Left forelimb (tissue), 1 donor: ENCODE data around the gene RNASEL.
"Not testable (repeated sequence)": the region's sequence is repeated elsewhere in the genome, so short reads cannot be mapped to it uniquely, and the experiment has no call there.

Experiments
- DNase-seq: peaks from one replicate; pipeline ENCODE4 v3.0.0-alpha.2; 2018; ENCODE audit warnings: low spot score

RNASEL gene

DNA sequence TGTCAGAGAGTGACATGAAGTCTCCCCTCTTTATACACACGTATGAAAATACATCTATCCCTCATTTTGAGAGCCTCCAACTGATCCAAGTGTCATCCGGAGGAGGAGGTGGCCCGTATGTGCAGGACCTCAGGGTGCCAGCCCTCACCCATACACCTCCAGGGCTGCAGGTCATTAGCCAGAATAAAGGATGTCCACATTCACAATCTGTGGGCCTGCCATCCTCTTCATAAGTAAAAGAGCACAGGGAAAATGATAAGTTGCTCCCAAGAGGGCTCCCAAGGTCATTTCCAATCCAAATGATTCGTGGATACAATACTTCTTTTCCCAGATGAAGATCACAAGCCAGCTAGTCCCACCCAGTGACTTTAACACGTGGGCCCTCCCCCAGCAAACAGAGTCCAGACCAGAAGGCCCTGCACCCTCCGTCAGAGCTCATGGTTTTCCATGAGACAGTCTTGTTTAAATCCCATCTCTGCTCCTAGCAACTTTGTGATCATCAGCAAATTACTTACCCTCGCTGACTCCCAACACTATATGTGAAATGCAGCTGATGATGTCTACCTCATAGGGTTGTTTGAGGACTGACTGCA, 28.6 kb downstream of the RNASEL start:
- no peak for DNase-seq

DNA sequence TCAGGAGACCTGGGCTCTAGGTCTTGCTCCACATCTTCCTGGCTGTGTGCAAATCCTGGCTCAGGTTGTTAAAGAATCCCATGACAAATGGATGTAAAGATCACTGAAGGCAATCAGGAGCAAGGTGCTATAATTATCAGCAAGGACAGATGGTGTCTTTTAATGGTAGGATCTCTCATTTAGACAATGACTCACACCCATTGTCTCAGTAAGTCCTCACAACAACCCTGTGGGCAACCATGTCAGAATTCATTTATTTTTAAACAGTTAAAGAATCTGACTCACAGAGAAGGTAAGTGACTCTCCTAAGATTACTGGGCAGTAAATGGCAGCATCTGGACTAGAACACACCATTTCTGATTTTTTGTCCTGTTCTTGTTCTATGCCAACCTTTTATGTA, 32.8 kb downstream of the RNASEL start:
- no peak for DNase-seq

DNA sequence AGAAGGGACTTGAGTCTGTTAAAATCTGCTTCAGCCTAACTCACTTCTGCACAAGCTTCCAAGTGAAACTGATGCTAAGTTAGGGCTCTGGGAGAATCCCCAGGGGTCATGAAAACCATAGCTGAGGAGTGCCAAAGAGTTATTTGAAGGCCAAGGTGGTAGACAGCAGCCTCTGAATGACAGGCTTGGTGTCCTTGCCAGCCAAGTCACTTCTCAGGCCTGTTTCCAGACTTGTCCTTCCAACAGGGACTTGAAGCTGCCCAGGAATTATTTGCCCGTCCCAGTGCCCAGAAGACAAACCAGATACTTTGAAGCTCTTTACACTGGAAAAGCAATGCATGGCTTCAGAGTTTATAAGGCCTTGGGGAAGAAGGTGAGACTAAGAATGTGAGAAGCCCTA, 33.6 kb downstream of the RNASEL start:
- DNase-seq, result no peak

DNA sequence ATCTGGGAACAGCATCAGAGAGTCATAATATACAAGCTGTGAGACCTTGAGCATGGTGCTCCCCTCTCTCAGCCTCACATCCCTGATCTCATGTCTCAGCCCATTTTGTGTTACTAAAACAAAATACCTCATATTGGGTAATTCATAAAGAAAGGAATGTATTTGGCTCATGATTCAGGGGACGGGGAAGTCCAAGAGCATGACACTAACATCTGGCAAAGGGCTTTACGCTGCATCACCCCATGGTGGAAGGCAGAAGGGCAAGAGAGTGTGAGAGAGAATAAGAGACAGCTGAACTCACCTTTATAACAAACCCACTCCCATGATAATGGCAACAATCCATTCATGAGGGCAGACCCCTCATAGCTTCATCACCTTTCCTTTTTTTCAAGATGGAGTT, 36.5 kb downstream of the RNASEL start:
- DNase-seq, result no peak

DNA sequence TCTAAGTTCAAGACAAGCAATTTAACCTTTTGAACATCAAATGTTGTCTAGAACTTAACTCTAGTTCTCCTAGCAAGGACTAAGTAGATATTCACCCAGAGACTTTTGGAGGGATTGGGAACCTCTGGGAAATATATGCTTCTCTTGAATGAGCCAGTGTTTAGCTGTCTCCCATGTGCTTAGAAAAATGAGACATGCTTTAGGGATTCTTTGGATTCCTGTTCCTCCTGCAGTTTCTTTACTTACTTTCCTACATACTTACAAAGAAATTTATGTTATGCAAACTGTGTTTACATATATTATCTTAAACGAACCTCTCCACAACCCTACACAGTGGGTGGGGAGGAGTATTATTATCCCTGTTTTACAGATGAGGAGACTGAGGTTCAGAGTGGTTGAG, 39.2 kb downstream of the RNASEL start:
- no peak for DNase-seq

DNA sequence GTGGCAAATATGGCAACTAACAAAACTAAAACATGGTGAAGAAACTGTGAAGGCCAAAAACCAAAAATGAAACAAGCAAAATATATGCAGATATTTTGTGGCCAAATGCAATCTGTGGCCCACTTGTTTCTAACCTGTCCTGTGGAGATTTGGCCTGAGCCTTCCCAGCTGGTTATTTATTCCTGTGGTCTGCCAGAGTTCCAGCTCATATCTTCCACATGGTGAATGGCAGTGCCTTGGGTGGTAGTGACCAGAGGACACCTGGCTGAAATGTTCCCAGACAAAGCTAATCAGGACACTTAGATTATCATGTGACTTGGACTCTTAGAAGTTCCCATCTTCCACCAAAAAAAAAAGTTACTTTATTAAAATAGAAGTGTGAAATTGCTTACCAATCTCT, 39.7 kb downstream of the RNASEL start:
- DNase-seq, result no peak

DNA sequence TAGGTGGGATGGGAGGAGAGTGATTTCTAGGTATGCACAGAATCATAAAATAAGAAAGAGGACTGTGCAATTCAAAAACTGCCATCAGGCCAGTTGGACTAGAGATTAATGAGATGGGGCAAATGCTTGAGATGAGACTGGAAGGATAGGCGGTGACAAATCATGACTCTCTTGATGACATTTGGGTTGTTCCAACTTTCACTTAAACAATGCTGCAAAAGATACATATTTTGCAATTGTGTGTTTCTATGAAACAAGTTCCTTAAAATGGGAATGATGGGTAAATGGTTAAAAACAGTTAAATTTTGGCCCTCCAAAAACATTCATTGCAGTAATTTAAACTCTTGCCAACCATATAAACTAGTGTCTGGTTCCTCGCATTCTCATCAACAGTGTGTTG, 55.2 kb downstream of the RNASEL start:
- DNase-seq, result no peak

DNA sequence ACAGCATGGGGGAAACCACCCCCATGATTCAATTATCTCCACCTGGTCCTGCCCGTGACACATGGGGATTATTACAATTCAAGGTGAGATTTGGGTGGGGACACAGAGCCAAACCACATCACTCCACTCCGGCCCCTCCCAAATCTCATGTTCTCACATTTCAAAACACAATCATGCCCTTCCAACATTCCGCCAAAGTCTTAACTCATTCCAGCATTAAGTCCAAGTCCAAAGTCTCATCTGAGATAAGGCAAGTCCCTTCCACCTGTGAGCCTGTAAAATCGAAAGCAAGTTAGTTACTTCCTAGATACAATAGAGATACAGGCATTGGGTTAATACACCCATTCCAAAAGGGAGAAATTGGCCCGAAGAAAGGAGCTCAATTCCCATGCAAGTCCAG, 60.9 kb downstream of the RNASEL start:
- not testable (repeated sequence) for DNase-seq

DNA sequence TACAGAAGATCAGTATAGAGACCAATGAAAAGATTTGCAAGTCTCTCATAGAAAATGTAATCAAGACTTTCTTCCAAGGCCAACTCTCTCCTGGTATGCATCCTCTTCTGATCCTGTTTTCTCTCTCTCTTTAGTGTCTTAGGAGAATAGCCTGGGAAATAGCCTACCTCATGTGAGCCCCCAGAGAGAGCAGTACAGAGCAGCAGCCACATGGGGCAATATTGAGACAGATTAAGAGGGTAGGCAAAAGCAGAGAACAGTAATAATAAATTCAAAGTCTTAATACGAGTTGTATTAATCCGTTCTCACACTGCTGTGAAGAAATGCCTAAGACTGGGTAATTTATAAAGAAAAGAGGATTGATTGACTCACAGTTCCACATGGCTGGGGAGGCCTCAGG, 61.4 kb downstream of the RNASEL start:
- DNase-seq, result no peak

DNA sequence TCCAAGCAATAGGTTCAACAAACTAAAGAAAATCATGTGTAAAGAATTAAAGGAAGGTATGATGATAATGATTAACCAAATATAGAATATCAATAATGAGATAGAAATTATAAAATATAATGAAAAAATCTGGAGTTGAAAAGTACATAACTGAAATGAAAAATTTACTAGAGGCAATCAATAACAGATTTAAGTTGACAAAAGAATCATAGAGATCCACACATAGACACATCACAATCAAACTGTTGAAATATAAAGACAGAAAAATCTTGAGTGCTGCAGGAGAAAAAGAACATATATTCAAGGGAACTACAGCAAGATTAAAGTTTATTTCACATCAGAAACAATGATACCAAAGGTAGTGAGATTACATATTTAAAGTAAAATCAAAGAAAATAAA, 63.7 kb downstream of the RNASEL start:
- no peak for DNase-seq
